Endodermal cell (in vitro differentiated cells): ENCODE data around the gene GP9. TPM values are rescaled to one million over a fixed set of nuclear protein-coding genes. Genes with fewer than 3 reads are reported as not detected.

Experiments used
- DNase-seq: peaks from one replicate; pipeline ENCODE4 v3.0.0-alpha.2; 2017
- H3K27ac ChIP-seq: 2 replicates; pipeline ENCODE4 v1.5.1; 2013; ENCODE audit warnings: mild to moderate bottlenecking, low read depth, low read length, moderate library complexity
- H3K27me3 ChIP-seq: 2 replicates; pipeline ENCODE4 v1.6.1; 2013; ENCODE audit warnings: mild to moderate bottlenecking, low read length, moderate library complexity; ENCODE audit not compliant: insufficient read depth, control insufficient read depth, poor library complexity, severe bottlenecking
- H3K36me3 ChIP-seq: 2 replicates; pipeline ENCODE4 v1.7.0; 2013; ENCODE audit warnings: mild to moderate bottlenecking, low read length, moderate library complexity; ENCODE audit not compliant: control insufficient read depth, insufficient read depth
- H3K4me1 ChIP-seq: one replicate; pipeline ENCODE4 v1.7.0; 2013; ENCODE audit warnings: low read length; ENCODE audit not compliant: control insufficient read depth, insufficient read depth
- H3K4me3 ChIP-seq: 2 replicates; pipeline ENCODE4 v1.5.1; 2013; ENCODE audit warnings: mild to moderate bottlenecking, low read length, moderate library complexity
- H3K9ac ChIP-seq: 2 replicates; pipeline ENCODE4 v1.6.1; 2013; ENCODE audit warnings: mild to moderate bottlenecking, low read length, moderate library complexity; ENCODE audit not compliant: poor library complexity, severe bottlenecking; ENCODE audit errors: extremely low read depth
- H3K9me3 ChIP-seq: 2 replicates; pipeline ENCODE4 v1.6.1; 2013; ENCODE audit warnings: mild to moderate bottlenecking, low read length, moderate library complexity; ENCODE audit not compliant: control insufficient read depth
- H3K27ac Mint-ChIP-seq: 2 replicates; pipeline ENCODE4 v1.8.0; 2020; ENCODE audit warnings: mixed read lengths
- H3K27me3 Mint-ChIP-seq: 2 replicates; pipeline ENCODE4 v1.8.0; 2021; ENCODE audit warnings: mild to moderate bottlenecking, mixed read lengths; ENCODE audit not compliant: insufficient read depth
- H3K36me3 Mint-ChIP-seq: 2 replicates; pipeline ENCODE4 v1.8.0; 2020; ENCODE audit warnings: low read depth, mixed read lengths
- H3K4me1 Mint-ChIP-seq: 2 replicates; pipeline ENCODE4 v1.8.0; 2020; ENCODE audit warnings: mixed read lengths
- H3K4me3 Mint-ChIP-seq: 2 replicates; pipeline ENCODE4 v1.8.0; 2020; ENCODE audit warnings: mild to moderate bottlenecking, moderate library complexity, mixed read lengths
- H3K9me3 Mint-ChIP-seq: 2 replicates; pipeline ENCODE4 v1.8.0; 2020; ENCODE audit warnings: mild to moderate bottlenecking, mixed read lengths
- WGBS, 2 experiments: methylation state at CpG; one replicate each; pipeline versions ENCODE4 v1.1.5 to v1.1.7; 2013; ENCODE audit warnings: missing lambda C conversion rate in 2 of 2, mixed read lengths in 1 of 2; ENCODE audit not compliant: insufficient coverage in 1 of 2, insufficient read length in 1 of 2; 5-methylcytosine and 5-hydroxymethylcytosine counted together
- total RNA-seq, 2 donors: library from RNA; stranded (reverse); fragmentation: NEBNext Ultra II Directional in 1 of 2; extraction: Animal tissue kit (Norgen Biotek cat#: 25700) in 1 of 2; gene quantifications; 2 replicates in 1 of 2; 3 replicates in 1 of 2; pipeline ENCODE4 v1.2.1, GENCODE V29; 2021
- TF ChIP-seq, protein P1 (sequence below): fragments of 200-600 bp; sonication (generic); conservative IDR thresholded peaks from 2 replicates; pipeline ENCODE4 v1.5.0; 2021; ENCODE audit warnings: antibody characterized with exemption, mild to moderate bottlenecking

GP9 gene
- total RNA-seq, 2 donors from 2014 or later: not detected

DNA sequence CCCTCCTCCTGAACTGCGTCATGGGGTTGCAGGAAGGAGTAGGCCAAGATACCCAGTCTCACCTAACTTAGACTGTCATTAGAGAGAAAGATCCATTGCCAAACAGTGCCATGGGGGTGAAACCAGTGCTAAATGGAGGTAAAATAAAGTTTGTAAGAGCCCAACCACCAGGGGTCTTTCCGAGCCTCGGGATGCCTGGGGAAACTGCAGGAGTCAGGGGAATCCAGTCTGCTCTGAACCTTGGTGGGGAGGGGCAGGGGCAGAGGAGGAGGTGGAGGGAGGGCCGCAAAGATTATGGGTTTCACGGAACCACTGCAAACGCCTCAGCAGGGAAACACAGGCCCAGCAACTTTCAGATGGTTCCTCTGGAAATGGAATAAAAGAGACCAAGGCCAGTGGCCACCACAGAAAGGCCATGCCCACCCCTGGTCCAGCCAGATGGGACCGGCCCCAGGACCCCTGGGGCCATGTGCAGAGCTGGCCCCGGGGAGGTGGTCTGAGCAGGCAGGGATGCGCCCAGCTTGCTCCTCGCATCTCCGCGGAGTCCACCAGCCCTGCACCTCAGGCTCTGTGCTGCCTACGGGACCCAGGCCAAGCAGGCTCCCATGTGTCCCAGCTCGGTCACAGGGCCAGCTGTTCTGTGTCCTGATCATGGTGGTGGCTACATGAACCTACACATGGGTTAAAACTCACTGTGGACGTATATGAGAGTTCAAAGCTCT, 19.8 kb upstream of the GP9 start:
- H3K9ac ChIP-seq: no peak overlapping the region
- Mint-ChIP-seq H3K4me3 (no peak overlapping the region), H3K9me3 (peaks cover 5% of the 10 kb centered on the region), H3K36me3 (no peaks in the 10 kb centered on the region), H3K27me3 (peaks cover 21% of the 10 kb centered on the region), H3K4me1 (peaks cover 10% of the 10 kb centered on the region), H3K27ac (no peak overlapping the region)
- TF ChIP-seq, protein P1, sequence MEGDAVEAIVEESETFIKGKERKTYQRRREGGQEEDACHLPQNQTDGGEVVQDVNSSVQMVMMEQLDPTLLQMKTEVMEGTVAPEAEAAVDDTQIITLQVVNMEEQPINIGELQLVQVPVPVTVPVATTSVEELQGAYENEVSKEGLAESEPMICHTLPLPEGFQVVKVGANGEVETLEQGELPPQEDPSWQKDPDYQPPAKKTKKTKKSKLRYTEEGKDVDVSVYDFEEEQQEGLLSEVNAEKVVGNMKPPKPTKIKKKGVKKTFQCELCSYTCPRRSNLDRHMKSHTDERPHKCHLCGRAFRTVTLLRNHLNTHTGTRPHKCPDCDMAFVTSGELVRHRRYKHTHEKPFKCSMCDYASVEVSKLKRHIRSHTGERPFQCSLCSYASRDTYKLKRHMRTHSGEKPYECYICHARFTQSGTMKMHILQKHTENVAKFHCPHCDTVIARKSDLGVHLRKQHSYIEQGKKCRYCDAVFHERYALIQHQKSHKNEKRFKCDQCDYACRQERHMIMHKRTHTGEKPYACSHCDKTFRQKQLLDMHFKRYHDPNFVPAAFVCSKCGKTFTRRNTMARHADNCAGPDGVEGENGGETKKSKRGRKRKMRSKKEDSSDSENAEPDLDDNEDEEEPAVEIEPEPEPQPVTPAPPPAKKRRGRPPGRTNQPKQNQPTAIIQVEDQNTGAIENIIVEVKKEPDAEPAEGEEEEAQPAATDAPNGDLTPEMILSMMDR: peak; percentile 53
- peak; percentile 62 for DNase-seq
- H3K27ac ChIP-seq: no peak overlapping the region
- H3K9me3 ChIP-seq: no peaks in the 10 kb centered on the region
- no peaks in the 10 kb centered on the region for H3K27me3 ChIP-seq
- H3K4me3 ChIP-seq: no peak overlapping the region
- no peaks in the 10 kb centered on the region for H3K36me3 ChIP-seq
- WGBS, 2 experiments: 90 to 93% methylated on average over 15 of the region's 15 CpGs
- no peaks in the 10 kb centered on the region for H3K4me1 ChIP-seq

DNA sequence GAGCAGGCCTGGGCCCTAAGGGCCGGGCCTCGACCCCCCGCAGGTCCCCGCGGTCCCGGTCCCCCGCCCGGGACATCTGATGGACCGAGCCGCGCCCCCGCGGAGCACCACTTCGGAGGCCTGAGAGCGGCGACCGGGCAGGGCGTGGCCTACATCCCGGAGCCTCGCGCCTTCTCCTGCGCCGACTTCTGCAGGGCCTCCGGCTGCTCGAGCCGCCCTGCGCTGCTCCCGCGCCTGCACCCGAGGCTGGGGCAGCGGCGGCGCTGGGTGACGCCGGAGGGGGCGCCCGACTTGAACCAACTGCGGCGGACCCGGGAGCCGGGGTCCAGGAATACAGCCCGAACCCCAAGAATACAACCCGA, 14.9 kb upstream of the GP9 start:
- 80 to 81% methylated on average over 12 to 43 of the region's 43 CpGs for WGBS, 2 experiments
- Histone ChIP-seq H3K9me3 (no peaks in the 10 kb centered on the region), H3K27me3 (no peaks in the 10 kb centered on the region), H3K27ac (no peak overlapping the region), H3K36me3 (no peaks in the 10 kb centered on the region), H3K4me3 (no peak overlapping the region), H3K9ac (no peak overlapping the region), H3K4me1 (no peaks in the 10 kb centered on the region)
- TF ChIP-seq, protein P1: no peak
- H3K27me3 Mint-ChIP-seq: peaks cover 37% of the 10 kb centered on the region
- peaks cover 4% of the 10 kb centered on the region for H3K36me3 Mint-ChIP-seq
- no peak overlapping the region for H3K27ac Mint-ChIP-seq
- no peaks in the 10 kb centered on the region for H3K4me1 Mint-ChIP-seq
- peaks cover 12% of the 10 kb centered on the region for H3K9me3 Mint-ChIP-seq
- H3K4me3 Mint-ChIP-seq: no peak overlapping the region
- DNase-seq: peak; percentile 58

DNA sequence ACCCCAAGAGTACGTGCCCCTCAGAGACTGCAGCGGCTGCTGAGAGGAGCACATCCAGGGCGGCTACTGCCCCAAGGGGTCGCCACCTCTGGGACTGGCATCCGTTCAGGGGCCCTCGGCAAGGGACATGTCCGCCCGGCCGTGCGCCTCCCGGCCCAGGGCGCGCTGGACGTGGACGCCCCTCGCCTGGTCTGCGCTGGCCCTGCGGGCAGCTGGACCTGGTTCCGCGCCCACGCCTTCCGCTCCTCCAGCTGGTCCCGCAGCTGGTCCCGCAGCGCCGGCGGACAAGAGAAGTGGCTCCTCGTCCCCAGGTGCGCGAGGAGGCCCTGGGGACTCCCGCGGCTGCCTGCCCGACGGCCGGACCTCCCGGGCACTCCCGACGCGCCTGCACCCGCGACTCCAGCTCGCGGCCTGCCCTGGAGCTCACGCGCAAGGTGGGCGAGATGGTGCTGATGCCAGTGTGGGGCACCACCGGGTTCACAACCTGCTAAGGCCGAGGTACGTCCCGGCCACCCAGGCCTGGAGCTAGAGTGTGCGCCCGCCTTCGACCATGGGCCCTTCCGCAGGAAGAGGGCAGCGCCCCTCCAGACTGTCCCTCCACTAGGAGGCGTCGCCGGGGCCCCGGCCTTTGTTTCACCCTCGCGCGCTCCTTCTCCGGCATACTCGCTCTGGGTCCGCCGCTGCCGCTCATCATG, 14.4 kb upstream of the GP9 start:
- Histone ChIP-seq H3K27ac (no peak overlapping the region), H3K27me3 (no peaks in the 10 kb centered on the region), H3K4me1 (no peaks in the 10 kb centered on the region), H3K9me3 (no peaks in the 10 kb centered on the region), H3K9ac (no peak overlapping the region), H3K4me3 (no peak overlapping the region), H3K36me3 (no peaks in the 10 kb centered on the region)
- Mint-ChIP-seq H3K4me1 (no peaks in the 10 kb centered on the region), H3K27me3 (peaks cover 37% of the 10 kb centered on the region), H3K9me3 (peaks cover 12% of the 10 kb centered on the region), H3K36me3 (peaks cover 4% of the 10 kb centered on the region), H3K27ac (no peak overlapping the region), H3K4me3 (no peak overlapping the region)
- 95 to 97% methylated on average over 42 to 67 of the region's 67 CpGs for WGBS, 2 experiments
- peak; percentile 81 for DNase-seq
- TF ChIP-seq, protein P1: peak; percentile 67
